K562 (cell line): ENCODE results near the gene TMEM187. TPM values are rescaled to one million over a fixed set of nuclear protein-coding genes. Genes with fewer than 3 reads are reported as not detected.

Source experiments
- ARID1B ChIP-seq: fragments of 450-650 bp; IDR thresholded peaks from 2 replicates; pipeline ENCODE4 v1.6.1; 2016; ENCODE audit warnings: antibody characterized with exemption, mild to moderate bottlenecking, inconsistent platforms
- DEAF1 ChIP-seq: fragments of 450-650 bp; formaldehyde crosslinking; IDR thresholded peaks from 2 replicates; pipeline ENCODE4 v1.4.0; 2020; ENCODE audit warnings: mild to moderate bottlenecking, moderate library complexity
- HNRNPK ChIP-seq: fragments of 200-400 bp; formaldehyde crosslinking; IDR thresholded peaks from one replicate; pipeline ENCODE4 v1.6.1; 2018; ENCODE audit warnings: mild to moderate bottlenecking, low read depth, low read length; ENCODE audit not compliant: poor library complexity, severe bottlenecking
- HSF4 ChIP-seq: fragments of 250-450 bp; sonication (Bioruptor Pico); IDR thresholded peaks from 2 replicates; pipeline ENCODE4 v2.1.2; 2022; ENCODE audit warnings: mild to moderate bottlenecking, moderate library complexity, borderline replicate concordance
- MBD2 ChIP-seq: sonication (generic); IDR thresholded peaks from 2 replicates; pipeline ENCODE4 v1.6.1; 2016; ENCODE audit warnings: low read depth, borderline replicate concordance
- MEIS2 ChIP-seq: fragments of 450-650 bp; IDR thresholded peaks from 2 replicates; pipeline ENCODE4 v1.6.1; 2014; ENCODE audit warnings: mild to moderate bottlenecking; ENCODE audit not compliant: partially characterized antibody
- NFATC3 ChIP-seq: fragments of 450-650 bp; IDR thresholded peaks from 2 replicates; pipeline ENCODE4 v1.6.1; 2017; ENCODE audit warnings: mild to moderate bottlenecking
- NR0B1 ChIP-seq: fragments of 450-650 bp; IDR thresholded peaks from one replicate; pipeline ENCODE4 v1.6.1; 2018; ENCODE audit warnings: mild to moderate bottlenecking, moderate library complexity; ENCODE audit not compliant: partially characterized antibody
- PHF8 ChIP-seq: fragments of 200-600 bp; sonication (generic); IDR thresholded peaks from 2 replicates; pipeline ENCODE4 v1.6.1; 2012; ENCODE audit warnings: mixed run types, mild to moderate bottlenecking, inconsistent platforms, low read length, moderate library complexity, borderline replicate concordance
- POLR2H ChIP-seq: IDR thresholded peaks from 2 replicates; pipeline ENCODE4 v1.6.1; 2016; ENCODE audit warnings: missing genetic modification characterization, low read depth, mild to moderate bottlenecking, control low read depth, missing compliant biosample characterization, moderate library complexity
- TAF1 ChIP-seq: IDR thresholded peaks from 2 replicates; pipeline ENCODE4 v1.6.1; 2011; ENCODE audit warnings: mild to moderate bottlenecking, low read length, moderate library complexity; ENCODE audit not compliant: insufficient read depth, control insufficient read depth, severe bottlenecking; ENCODE audit errors: extremely low read depth
- TAF15 ChIP-seq: fragments of 200-400 bp; formaldehyde crosslinking; IDR thresholded peaks from 2 replicates; pipeline ENCODE4 v1.6.1; 2017; ENCODE audit warnings: mild to moderate bottlenecking, low read depth, low read length, moderate library complexity
- WHSC1 ChIP-seq: IDR thresholded peaks from one replicate; pipeline ENCODE4 v1.6.1; 2012; ENCODE audit warnings: low read length, control low read depth, inconsistent platforms
- XRCC5 ChIP-seq: fragments of 200-400 bp; formaldehyde crosslinking; IDR thresholded peaks from 2 replicates; pipeline ENCODE4 v1.6.1; 2017; ENCODE audit warnings: low read depth, mild to moderate bottlenecking, low read length
- ZBTB1 ChIP-seq: sonication (generic); formaldehyde crosslinking; IDR thresholded peaks from 2 replicates; pipeline ENCODE4 v1.8.1; 2023; ENCODE audit warnings: missing genetic modification reagents, low read depth, mild to moderate bottlenecking, borderline replicate concordance
- ZFP36 ChIP-seq: fragments of 150-350 bp; IDR thresholded peaks from 2 replicates; pipeline ENCODE4 v1.6.1; 2018; ENCODE audit warnings: low read length, low read depth; ENCODE audit not compliant: partially characterized antibody
- ZNF165 ChIP-seq: fragments of 250-450 bp; sonication (Bioruptor Pico); IDR thresholded peaks from 2 replicates; pipeline ENCODE4 v1.4.0; 2020; ENCODE audit warnings: borderline replicate concordance
- ZNF717 ChIP-seq: fragments of 250-450 bp; sonication (Bioruptor Pico); IDR thresholded peaks from 2 replicates; pipeline ENCODE4 v1.5.0; 2021
- polyA plus RNA-seq, 8 experiments: library from polyadenylated mRNA; depleted of rRNA in 4 of 8; stranded (reverse) in 5 of 8; unstranded in 3 of 8; fragments of >200 nt; fragmentation: Nextera tagmentation in 2 of 8; fragmentation: Illumina TruSeq in 1 of 8; extraction: Ambion mirVana in 2 of 8; extraction: Trizol in 1 of 8; gene quantifications; 2 replicates each; pipeline versions ENCODE4 v1.2.1 to v1.2.3, GENCODE V29; 2011 to 2014; ENCODE audit warnings: inconsistent platforms in 1 of 8, missing spikeins in 1 of 8
- total RNA-seq, 7 experiments: library from RNA; depleted of rRNA in 6 of 7; stranded (reverse); fragments of >200 nt in 6 of 7; fragmentation: Illumina TruSeq in 2 of 7; extraction: Trizol in 2 of 7; gene quantifications; 2 replicates each; pipeline versions ENCODE4 v1.2.1 to v1.2.3, GENCODE V29; 2011 to 2021; ENCODE audit warnings: low replicate concordance in 1 of 7
- TF ChIP-seq, protein P1 (sequence below): fragments of 250-450 bp; sonication (Bioruptor Pico); IDR thresholded peaks from 2 replicates; pipeline ENCODE4 v1.5.0; 2020; ENCODE audit warnings: mild to moderate bottlenecking, borderline replicate concordance
- TF ChIP-seq, protein P2 (sequence below): fragments of 450-650 bp; IDR thresholded peaks from 2 replicates; pipeline ENCODE4 v1.6.1; 2016
- TF ChIP-seq, protein P3 (sequence below): fragments of 450-650 bp; formaldehyde crosslinking; IDR thresholded peaks from 2 replicates; pipeline ENCODE4 v1.4.0; 2022; ENCODE audit warnings: mild to moderate bottlenecking, moderate library complexity

Gene TMEM187
- total and polyA plus RNA-seq, 9 of the 15 experiments (the other 6 are each of a cell fraction or from before 2014, with no cell fraction given): 0.13 to 6.4 (median 1.6) TPM

DNA sequence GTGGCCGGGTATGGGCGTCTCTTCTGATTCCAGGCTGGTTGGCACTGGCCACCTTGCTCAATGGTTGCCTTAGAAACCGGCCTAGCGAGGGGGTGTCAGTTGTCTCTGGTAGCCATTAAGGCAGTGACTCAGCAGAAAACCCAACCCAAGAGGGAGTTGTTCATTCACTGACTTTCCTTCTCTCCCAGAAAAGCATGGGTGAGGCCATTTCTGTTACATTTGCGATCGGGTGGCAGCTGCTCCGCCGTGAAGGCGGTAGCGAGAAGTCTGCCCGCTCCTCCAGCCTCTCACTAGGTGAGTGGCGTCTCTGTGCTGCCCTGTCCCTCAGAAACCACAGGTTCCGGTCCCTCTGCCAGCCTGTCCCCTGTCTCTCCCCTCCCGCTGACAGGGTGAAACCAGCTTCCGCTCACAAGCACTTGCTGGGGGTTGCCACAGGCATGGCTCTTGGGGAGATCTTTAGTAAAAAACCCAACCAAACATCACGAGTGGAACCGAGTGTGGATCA is 29.7 kb downstream of the TMEM187 start (continued):
- TF ChIP-seq, protein P1, sequence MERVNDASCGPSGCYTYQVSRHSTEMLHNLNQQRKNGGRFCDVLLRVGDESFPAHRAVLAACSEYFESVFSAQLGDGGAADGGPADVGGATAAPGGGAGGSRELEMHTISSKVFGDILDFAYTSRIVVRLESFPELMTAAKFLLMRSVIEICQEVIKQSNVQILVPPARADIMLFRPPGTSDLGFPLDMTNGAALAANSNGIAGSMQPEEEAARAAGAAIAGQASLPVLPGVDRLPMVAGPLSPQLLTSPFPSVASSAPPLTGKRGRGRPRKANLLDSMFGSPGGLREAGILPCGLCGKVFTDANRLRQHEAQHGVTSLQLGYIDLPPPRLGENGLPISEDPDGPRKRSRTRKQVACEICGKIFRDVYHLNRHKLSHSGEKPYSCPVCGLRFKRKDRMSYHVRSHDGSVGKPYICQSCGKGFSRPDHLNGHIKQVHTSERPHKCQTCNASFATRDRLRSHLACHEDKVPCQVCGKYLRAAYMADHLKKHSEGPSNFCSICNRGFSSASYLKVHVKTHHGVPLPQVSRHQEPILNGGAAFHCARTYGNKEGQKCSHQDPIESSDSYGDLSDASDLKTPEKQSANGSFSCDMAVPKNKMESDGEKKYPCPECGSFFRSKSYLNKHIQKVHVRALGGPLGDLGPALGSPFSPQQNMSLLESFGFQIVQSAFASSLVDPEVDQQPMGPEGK (CRISPR knock-in tag): peak; percentile 86; the same call in 1 of the 2 replicates
- TF ChIP-seq ZNF165 (CRISPR knock-in tag): peak; percentile 96
- TF ChIP-seq, protein P2, sequence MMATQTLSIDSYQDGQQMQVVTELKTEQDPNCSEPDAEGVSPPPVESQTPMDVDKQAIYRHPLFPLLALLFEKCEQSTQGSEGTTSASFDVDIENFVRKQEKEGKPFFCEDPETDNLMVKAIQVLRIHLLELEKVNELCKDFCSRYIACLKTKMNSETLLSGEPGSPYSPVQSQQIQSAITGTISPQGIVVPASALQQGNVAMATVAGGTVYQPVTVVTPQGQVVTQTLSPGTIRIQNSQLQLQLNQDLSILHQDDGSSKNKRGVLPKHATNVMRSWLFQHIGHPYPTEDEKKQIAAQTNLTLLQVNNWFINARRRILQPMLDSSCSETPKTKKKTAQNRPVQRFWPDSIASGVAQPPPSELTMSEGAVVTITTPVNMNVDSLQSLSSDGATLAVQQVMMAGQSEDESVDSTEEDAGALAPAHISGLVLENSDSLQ: peak; percentile 58
- no peak for TF ChIP-seq NFATC3
- TF ChIP-seq ZNF717 (CRISPR knock-in tag): no peak
- TF ChIP-seq MBD2: no peak
- no peak for TF ChIP-seq TAF1
- TF ChIP-seq TAF15: no peak
- TF ChIP-seq, protein P3, sequence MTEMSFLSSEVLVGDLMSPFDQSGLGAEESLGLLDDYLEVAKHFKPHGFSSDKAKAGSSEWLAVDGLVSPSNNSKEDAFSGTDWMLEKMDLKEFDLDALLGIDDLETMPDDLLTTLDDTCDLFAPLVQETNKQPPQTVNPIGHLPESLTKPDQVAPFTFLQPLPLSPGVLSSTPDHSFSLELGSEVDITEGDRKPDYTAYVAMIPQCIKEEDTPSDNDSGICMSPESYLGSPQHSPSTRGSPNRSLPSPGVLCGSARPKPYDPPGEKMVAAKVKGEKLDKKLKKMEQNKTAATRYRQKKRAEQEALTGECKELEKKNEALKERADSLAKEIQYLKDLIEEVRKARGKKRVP: peak; percentile 78
- TF ChIP-seq XRCC5: no peak
- TF ChIP-seq ZFP36: no peak
- no peak for TF ChIP-seq ZBTB1 (CRISPR knock-in tag)
- peak; percentile 36; the same call in 1 of the 2 replicates for TF ChIP-seq PHF8
- TF ChIP-seq NR0B1: no peak
- no peak for TF ChIP-seq POLR2H
- TF ChIP-seq MEIS2: peak; percentile 8
- TF ChIP-seq HSF4 (CRISPR knock-in tag): peak; percentile 85
- TF ChIP-seq ARID1B: peak; percentile 57
- peak; percentile 31; the same call in 1 of the 2 replicates for TF ChIP-seq DEAF1 (CRISPR knock-in tag)
- no peak for TF ChIP-seq HNRNPK
- TF ChIP-seq WHSC1: no peak
